ENCODE measurements around the gene AKAP13.
"Not testable (repeated sequence)": the region's sequence is repeated elsewhere in the genome, so short reads cannot be mapped to it uniquely, and the experiment has no call there.

AKAP13 gene

DNA sequence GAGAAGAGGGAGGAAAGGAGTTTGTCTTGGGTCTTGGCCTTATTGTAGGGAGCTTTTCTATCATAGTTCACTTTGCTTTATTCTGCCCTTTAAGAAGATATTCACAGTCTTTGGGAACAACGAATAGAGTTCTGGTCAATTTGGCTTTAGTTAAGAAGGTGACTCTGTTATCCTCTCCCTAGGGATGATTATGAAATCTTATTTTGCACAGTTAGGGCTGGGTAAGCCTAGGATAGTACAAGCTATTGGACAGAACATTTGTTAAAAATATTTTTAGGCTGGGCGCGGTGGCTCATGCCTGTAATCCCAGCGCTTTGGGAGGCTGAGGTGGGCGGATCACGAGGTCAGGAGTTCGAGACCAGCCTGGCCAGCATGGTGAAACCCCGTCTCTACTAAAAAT, 61.5 kb downstream of the AKAP13 start:
- not testable (repeated sequence) for DNase-seq (ENCODE audit: low read depth, low spot score)

DNA sequence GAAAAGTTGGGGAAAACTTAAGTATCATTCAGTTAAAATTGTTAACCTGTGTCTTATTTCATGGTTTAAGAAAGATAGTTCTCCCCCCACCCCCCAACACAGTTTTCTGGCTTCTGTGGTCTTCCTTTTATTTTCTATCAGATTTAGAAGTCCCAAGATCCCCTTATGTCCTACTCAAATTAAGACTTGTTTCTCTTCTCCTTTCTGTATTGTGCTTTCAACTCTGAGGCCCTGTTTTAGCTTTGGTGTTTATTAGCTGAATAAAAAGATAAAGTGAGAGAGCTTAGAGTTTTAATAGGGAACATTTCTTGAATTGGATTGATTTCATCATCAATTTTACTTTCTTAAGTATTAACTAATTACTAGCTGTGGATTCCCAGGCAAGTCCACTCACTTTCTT, 62.6 kb downstream of the AKAP13 start:
- no peak for DNase-seq (ENCODE audit: low read depth, low spot score)

DNA sequence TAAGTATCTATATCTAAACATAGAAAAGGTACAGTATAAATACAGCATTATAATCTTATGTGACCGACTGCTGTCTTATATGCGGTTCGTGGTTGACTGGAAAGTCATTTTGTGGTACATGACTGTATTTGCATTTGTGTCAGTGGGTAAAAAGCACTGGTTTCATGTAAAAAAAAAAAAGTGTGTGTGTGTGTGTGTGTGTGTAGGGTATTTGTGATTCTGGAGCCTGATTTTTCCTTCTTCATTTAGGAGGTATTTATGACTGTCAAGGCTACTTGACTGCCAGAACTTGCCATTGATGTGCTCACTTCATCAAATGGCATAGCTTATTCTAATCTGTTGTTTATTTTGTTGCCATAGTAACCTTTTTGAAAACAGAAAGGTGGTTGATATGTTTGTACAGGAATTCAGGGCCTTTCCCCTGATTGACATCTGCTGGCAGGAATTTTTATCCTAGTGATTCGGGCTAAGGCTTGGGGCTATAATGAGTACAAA, 63.2 kb downstream of the AKAP13 start:
- DNase-seq (ENCODE audit: low read depth, low spot score): no peak

DNA sequence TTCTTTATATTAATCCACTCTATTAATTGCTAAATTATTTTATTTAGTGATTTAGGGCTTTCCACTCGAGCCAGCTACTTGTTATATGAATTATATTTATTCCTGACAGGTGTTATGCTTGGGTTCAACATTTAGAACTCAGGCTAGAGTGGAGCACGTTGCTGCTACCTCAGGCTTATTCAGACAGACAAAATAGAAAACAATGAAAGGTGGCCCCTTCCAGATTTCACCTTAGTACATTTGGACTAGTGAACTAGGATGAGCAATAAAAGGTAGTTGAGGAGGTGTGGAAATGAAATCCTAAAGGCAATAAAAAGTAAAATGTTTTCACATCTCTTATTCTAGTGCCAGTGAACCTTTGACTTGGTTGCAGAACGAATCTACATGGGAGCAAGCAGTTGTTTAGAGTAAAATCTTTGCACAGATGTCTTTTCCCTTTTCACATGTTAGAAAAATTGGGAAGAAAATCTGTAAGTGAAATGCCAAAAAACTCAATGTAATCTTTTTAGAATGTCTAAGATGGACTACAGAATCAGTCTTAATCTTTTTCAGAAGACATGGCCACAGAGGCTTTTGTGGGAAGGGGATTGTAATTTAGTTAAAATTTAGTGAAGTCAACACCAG, 63.8 kb downstream of the AKAP13 start:
- no peak for DNase-seq (ENCODE audit: low read depth, low spot score)

DNA sequence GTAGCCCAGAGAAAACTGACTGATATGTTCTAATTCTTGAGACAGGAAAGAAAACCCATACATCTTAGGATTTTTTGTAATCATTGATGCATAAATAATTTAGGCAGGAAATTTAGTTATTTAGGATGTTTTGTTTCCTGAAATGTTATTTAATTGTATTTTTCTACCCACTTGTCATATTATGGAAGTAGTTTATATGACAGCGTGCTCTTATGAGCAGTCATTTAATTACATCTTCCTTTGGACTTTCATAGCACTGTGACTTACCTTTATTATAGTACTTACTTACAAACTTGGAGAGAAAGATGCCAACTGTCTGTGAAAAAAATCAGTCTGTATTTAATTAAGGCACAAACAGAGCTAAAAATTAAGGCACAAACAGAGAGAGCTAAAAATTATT, 65.0 kb downstream of the AKAP13 start:
- no peak for DNase-seq (ENCODE audit: low read depth, low spot score)

DNA sequence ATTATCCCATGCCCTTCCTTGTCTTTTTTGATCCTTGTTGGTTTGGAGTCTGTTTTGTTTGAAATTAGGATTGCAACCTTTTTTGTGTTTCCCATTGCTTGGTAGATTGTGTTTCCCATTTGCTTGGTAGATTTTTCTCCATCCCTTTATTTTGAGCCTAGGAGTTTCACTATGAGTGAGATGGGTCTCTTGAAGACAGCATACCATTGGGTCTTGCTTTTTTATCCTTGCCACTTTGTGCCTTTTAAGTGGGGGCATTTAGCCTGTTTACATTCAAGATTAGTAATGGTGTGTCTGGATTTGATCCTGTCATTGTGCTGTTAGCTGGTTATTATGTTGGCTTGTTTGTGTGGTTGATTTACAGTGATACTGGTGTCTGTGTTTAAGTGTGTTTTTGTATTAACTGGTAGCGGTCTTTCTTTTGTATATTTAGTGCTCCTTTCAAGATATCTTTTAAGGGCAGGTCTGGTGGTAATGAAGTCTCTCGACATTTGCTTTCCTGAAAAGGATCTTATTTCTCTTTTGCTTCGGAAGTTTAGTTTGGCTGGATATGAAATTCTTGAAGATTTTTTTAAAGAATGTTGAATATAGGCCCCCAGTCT, 70.8 kb downstream of the AKAP13 start:
- DNase-seq (ENCODE audit: low read depth, low spot score): no peak

DNA sequence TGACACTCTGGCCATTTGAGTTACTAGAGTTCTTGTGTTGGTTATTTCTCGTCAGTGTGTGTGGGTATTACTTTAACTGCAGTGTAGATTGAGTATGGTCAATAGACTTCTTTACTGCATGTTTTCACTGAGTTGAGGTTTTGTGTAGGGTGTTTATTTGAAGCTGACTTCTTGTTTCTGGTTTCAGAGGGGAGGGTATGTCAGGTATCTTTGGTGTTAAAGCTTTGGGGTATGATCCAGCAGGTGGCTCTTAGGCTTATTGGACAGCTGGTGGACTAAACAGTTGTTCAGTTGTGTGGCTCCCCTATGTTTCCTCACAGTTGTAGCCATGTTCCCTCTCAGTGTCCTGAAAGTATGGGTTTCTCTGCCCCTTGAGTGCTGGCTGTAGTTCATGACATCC, 72.0 kb downstream of the AKAP13 start:
- DNase-seq (ENCODE audit: low read depth, low spot score): no peak

DNA sequence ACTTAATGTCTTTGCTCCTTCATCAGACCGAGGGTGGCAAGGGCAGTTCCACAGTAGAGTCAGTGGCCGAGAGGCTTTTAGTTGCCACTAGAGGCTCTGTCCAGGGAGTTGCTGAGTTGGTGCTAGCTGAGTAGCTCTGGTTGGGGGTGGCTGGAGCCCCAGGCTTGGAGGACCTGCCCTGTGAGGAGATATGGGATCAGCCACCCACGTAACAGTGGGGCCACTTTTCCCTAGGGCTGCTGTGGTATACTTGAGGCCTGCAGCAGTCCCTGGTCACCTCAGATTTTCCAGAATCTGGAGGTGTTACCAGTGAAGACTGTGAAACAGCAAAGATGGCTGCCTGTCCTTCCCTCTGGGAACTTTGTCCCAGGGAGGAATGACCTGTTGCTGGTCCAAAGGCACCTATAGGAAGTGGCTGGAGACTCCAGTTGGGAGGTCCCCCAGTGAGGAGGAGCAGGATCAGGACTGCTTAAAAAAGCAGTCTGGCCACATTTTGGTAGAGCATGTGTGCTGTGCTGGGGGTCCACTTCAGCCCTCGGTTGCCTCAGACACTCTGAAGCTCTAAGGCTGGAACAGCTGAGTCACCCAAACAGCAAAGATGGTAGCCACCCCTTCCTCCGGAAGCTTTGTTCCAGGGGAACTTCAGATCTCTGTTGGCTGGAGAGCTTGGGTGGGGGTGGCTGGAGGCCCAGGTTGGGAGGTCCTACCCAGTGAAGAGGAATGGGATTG, 72.9 kb downstream of the AKAP13 start:
- no peak for DNase-seq (ENCODE audit: low read depth, low spot score)

DNA sequence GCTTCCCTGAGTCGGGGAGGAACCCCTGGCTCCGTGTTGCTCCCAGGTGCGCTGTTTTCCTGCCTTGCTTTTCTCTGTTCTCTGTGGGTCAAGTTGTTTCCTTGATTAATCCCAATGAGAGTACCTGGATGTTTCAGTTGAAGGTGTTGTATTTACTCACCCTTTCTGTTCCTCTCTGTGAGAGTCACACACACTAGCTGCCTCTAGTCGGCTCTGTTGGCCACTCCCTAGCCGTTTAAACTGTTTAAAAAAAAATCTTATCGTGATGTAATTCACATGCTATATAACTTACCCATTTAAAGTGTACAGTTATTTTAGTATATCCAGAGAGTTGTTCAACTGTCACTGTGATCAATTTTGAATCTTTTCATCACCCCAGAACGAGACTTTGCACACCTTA, 74.0 kb downstream of the AKAP13 start:
- DNase-seq (ENCODE audit: low read depth, low spot score): no peak

DNA sequence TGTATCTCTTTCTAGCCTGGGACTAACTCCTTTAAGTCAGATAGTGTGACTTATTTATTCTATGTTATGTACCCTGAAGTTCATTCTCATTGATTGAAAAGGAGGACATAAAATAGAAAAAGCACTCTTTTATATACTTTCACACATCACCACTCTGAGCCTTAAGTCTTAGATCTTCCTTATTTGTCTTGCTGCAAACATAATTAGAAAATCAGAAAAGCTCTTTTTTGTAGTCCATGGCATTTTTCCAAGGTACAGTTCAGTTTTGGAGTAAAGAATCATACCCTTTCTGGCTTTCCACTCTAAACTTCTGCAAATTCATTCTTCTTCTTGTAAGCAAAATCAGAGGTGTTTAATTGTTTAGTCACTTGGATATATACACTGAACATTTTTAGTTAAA, 75.5 kb downstream of the AKAP13 start:
- DNase-seq (ENCODE audit: low read depth, low spot score): no peak

DNA sequence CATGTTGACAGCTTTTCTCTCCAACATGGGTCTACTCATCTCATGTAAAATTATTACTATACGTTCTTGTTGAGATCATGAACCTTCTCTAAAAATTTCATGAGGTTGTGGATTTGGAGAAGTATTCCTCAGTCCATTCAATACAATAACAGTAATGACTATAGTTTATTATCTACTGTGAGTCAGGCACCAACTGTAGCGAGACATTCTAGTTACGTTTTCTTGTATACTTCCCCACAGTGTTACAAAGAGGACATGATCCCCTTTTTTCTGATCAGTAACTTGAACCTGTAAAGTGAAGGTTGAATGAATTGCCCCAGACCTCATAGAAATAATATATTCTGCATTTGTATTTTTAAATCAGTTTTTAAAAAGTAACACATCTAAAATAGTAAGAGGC, 76.4 kb downstream of the AKAP13 start:
- DNase-seq (ENCODE audit: low read depth, low spot score): no peak

DNA sequence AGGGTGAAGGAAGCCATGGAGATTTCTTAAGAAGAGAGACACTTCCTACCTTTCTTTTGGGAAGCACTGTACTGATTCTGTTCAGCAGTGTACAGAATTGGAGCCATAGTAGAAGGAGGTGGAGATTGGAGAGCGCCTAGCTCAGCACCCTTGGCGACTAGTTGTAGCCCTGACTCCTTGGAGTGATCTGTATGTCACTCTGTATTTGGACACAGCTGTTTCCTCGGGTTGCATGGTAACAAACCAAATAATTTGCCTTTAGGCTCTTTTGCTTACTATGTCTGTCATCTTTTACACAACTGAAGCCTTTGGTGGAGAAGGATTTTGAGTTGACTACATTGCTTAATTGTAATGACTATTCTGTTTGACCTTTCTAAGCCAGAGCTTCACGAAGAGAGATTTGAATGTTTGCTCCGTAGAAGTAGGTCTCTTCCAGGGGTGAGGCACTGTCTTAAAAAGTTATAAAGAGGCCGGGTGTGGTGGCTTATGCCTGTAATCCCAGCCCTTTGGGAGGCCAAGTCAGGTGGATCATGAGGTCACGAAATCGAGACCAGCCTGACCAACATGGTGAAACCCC, 77.1 kb downstream of the AKAP13 start:
- DNase-seq (ENCODE audit: low read depth, low spot score): no peak

DNA sequence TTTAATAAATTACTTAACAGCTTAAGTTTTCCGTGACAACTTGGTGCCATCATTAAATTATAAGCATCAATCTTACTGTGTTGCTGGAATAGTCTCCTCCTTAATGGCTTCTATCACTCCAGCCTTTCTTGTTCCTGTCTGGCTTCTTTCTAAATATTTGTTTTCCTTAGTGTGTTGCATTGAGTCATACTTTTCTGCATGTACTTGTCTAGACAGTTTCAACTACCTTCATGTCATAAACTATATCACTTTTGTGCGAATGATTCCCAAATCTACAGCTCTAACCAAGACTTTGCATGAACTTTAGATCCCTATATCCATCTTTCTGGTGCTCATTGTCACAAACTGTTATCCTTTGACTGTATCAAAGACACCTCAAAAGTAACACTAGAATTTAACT, 78.4 kb downstream of the AKAP13 start:
- no peak for DNase-seq (ENCODE audit: low read depth, low spot score)

DNA sequence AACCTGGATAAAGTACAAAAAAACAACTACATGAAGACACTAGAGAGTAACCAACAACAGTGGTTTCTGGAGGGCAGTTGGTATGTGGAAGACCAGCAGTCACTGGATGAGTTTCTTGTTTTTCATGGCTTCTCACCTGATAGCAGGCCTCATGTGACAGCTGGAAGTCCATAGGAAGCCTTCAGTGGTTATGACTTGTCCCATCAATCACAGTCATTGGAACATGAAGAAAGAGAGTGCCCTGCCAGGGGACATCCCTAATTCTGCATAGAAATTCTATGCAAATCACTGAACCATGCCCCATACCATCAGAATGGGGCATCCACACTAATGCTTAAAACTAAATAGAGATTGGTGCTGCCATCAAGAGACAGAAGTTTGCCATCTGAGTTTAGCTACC, 81.6 kb downstream of the AKAP13 start:
- no peak for DNase-seq (ENCODE audit: low read depth, low spot score)

DNA sequence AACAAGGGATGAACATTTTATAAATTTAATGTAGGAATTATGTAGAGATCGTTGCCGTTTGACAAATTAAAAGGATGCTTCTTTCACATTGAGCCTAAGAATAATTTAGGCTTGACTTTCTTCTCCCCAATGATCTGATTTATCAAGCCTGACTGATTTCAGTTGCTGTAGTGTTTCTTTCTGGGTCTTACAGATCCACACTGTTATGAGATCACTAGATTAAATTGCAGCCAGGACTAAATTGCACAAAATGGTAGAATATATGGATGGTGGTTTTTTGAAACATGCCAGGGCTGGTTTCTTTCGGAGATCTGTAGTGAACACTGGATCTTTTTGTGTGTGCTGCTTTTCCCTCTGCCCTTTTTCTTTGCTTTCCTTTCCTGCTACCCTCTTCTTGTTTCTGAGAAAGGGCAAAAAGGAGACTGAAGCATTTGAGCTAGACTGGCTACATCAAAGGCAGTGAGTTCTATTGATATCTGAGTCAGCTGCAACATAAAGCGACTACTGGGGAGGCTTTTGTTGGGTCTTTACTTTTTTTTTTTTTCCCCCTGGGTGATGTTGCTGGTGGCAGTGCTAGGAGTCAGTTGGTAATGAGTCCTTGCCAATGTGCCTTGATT, 83.0 kb downstream of the AKAP13 start:
- DNase-seq (ENCODE audit: low read depth, low spot score): no peak

DNA sequence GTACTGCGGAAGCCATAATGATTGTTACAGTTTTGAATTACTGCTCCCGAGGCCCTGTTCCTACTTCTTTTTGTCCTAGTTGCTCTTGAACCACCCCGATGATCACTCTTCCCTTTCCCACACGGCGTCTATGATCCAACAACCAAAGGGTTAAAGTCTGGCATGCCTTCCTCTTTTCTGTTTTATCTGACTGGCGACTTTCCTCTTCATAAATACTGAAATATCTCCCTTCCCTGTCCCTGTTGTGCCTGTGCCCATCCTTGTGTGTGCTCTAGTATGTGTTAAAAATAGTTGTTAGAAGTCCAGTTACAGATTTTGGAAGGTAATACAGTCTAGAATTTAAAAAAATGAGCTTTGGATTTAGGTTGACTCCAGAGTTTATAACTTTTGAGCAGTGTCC, 83.6 kb downstream of the AKAP13 start:
- no peak for DNase-seq (ENCODE audit: low read depth, low spot score)

DNA sequence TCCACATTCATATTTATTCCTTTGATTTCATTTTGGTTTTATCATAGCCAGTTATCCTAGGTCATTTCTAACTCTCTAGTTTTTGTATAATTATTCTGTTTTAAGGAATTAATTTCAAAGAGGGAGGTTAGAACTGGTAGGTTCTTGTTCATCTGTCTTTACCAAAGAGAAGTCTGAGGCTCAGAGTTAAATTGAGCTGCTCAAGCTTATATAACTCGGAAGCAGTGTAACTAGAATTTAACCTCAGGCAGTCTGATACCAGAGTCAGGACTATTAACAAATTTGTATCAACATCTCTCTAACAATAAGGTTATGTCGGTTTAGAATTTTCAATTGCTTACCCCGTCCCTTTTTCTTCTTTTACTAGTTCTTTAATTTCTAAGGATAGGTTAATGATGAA, 84.1 kb downstream of the AKAP13 start:
- DNase-seq (ENCODE audit: low read depth, low spot score): no peak

DNA sequence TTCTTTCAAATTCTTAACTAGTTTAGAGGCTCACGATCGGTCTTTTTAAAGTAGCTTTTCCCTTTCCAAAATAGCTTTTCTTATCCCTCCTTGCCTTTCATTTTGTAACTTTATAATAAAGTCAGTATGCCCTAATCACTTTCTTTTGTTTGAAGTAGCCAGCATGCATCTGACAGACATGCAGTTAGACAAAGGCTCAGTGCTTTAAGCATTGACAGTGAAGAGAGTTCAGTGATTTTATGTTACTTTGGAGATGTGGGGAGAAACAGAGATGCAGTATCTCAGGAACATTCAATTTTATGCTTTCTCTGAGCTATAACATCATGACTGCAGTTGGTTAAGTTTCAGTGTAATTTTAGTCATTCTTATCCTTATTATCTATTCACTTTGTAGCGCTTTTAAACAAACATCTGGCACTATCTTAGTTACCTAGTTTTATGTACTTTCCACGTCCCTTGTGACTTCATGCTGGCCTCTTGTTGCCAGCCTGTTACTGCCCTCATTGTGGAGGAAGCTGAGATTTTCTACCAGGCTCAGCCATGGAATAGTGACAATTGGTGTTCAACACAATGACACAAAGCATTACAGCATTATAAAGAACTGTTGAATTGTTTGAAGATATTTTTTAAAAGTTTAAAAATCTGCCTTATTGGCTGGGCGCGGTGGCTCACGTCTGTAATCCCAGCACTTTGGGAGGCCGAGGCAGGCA, 90.3 kb downstream of the AKAP13 start:
- DNase-seq (ENCODE audit: low read depth, low spot score): no peak

DNA sequence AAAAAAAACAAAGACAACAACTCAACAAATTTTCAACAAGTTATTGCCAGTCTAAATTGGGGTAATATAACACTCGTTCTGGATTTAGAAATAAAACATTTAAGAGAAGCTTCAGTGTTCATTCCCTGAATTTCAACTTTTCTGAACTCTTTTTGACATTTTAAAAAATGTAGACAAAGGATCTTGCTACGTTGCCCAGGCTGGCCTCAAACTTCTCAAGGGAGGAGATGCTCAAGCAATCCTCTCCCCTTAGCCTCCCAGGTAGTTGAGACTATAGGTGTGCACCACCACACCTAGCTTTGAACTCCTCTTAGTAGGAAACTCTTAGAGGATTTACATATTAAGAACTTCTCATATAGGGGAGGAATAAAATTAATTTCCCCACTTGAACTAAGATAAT, 91.9 kb downstream of the AKAP13 start:
- DNase-seq (ENCODE audit: low read depth, low spot score): no peak

DNA sequence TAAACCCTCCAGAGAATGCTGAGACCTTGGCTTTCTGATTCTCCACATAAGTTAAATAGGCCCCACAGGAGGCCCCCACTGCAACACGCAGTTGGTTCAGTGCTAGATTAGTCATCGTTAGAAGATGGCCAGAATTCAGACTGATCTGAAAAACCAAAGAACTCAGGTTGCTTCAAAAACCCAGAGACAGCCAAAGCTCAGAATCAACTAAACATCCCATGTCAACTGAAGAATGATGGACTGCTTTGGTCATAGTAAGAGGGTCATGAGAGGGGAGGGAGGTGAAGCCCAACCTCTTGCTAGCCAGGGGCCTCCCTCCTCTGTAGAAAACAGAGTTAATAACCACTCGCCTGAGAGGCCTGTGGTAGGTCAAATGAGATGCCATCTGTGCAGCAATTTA, 93.1 kb downstream of the AKAP13 start:
- no peak for DNase-seq (ENCODE audit: low read depth, low spot score)

DNA sequence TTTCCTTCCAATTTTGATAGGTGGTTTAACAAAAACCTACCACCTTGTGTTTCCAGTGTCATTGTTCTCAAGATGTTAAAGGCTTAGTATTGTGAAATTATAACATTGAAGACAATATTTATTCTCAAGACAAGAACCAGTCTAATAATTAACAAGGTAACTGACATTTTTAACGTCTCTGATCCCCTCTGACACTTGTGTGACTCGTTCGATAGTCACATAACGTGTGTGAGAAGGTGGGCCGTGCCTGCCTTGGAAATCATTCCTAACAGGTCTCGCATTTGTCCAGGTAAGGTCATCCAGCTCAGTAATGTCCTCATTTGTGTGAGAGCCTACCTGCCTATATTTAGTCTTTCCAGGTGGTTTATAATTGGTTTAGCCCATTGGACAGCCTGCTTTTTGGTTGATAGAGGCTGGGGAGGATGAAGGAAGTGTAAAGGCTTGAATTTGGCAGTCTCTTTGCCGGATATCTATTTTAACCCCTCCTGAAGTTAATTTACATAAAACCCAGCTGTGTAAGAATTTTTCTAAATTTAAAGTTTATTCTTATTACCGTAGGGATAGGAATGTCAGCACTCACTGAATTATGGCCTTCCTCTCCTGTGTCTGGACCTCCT, 94.4 kb downstream of the AKAP13 start:
- no peak for DNase-seq (ENCODE audit: low read depth, low spot score)

Data from activated CD4-positive, CD25-positive, alpha-beta regulatory T cell treated with anti-CD3 and anti-CD28 coated beads, Interleukin-2, amount 50 U/mL, for 16 hours (primary cell).